HG02885 (cell line): ENCODE data around the gene SMAP2.

ENCODE experiments used
- ATAC-seq: cut with Tn5 transposase; IDR thresholded peaks from one replicate; pipeline ENCODE4 v1.9.1; 2021; ENCODE audit warnings: mild to moderate bottlenecking; ENCODE audit not compliant: unreplicated experiment, poor library complexity

The SMAP2 gene

GRCh38 chr1:40389322-40389803, 15.8 kb downstream of the SMAP2 start:
- no peak for ATAC-seq

DNA sequence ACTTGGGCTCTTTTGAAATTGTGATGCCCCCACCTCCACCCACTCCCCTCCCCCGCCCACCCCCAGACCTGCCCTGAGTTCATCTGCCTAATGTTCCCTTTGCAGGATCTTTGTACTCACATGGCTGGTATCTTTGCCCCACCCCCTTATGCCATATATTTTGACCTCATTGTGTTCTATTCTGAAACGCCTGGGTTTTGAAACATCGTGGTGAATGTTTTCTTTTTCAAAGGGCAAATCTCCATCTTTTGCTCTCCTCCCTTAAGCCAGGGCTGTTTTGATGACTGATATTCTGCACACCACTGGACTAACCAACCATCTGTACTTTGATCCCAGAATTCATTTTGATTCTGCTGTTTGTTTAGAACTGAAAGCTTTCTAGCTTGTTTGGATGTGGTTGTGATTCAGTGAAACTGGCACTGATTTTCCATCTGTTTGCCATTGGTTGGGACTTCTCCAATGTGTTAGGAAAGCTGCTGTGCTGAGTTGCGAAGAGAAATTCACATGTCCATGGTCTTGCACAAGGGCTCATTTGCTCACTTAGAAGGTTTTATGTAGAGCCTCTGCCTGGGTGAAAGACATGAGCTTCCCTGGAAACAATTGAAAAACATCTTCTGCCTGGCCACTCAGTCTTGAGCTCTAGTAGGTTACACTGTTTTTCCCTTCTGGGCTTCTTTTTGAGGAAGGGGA, 16.5 kb downstream of the SMAP2 start:
- no peak for ATAC-seq

DNA sequence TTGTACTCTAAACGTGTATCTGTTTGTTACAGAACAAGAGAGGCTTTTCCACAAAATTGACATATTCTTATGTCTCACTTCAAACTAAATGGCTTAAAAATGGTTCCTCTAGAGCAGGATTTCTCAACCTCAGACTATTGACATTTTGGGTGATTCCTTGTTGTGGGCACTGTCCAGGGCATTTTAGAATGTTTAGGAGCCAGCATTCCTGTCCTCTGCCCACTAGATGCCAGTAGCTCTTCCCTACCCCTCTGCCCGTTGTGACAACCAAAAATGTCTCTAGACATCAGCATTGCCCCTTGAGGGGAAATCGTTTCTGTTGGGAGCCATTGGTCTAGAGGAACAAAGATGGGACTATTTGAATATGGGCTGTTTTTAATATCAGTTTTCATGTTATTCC, 17.3 kb downstream of the SMAP2 start:
- no peak for ATAC-seq

DNA sequence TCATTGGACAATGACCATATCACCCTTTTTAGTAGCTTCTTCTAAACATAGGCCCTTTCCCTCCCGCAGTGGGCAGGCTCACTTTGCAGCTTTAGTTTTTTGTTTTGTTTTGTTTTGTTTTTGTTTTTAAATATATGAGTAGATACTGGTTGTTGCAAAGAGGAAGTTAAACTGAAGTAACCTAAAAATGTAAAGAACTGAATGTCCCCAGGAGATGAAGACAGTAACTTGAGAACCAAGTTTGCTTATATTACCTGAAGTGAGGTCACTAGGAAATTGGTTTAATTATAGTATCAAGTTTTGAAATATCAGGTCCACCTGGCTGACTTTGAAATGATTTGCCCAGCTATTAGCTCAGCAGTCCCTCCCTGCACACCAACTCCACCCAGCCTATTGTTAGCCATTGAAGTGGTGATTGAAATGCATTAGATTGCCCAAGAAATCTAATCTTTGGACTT, 18.2 kb downstream of the SMAP2 start:
- peak; percentile 48 for ATAC-seq

DNA sequence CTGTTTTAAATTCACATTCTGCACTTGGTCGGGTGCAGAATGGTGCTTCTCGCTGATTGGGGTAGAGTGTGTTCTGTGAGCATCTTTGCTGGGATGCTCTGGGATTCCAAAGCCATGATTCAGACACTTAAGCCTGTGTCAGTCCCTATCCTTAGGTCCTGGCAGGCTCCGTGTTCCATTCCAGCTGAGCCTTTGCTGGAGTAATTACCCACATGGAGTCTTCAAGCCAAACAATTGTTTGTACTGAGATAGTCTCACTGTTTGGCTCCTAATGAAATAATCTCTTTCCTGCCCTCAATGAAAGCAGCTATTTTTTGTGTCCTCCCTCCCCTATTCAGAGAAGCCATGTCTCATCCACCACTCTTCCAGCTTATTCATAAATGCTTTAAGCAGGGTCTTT, 18.7 kb downstream of the SMAP2 start:
- no peak for ATAC-seq

- ATAC-seq, result no peak
Observed at GRCh38 chr1:40393173-40393572, 19.6 kb downstream of the SMAP2 start.

DNA sequence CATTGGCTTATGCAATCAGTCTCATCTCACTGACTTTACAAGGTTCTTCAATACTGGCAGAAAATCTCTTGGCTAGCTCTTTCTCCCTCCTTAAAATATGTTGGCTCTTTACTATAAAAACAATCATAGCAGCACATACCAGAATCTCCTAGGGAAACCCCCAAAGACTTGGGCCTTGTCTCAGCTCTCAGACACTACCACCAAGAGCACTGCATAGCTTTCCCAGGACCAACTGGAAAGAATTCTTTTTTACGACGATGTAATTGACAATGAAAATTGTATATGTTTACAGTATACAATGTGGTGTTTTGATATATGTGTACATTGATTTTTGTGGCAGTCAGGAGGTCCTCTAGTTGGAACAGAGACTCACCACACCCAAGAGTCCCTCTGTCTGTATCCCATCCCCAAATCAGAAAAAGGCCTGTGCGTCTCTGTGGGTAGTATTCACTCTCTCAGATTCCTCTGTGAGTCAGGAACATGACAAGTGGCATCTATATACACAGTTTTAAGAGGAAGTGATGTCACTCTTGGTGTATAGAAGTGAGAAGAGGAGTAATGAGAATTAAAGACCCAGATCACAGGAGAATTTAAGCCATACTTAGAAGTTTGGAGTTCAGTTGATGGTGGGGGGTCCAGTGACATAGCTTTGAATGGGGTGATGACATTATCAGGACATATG, 21.1 kb downstream of the SMAP2 start:
- ATAC-seq, result no peak

GRCh38 chr1:40395190-40396175, 22.0 kb downstream of the SMAP2 start:
- no peak for ATAC-seq

DNA sequence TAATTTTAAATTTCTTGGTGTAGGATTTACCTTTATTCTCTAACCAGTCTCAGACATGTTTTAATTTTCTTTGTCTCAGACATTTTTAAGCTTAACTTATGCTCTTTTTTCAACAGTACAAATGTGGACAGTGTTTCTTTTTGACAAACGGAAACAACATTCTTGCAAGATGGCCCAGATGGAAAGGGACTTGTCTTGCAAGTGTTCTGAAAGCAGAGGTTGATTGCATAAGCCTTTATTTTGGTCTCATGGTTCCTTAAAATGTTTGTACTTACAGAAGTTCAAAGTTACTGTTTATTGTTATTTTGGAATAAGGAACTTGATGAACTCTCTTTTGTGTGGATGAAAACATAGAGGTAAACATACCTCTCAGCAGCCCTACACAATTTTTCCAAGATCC, 22.9 kb downstream of the SMAP2 start:
- ATAC-seq, result no peak

DNA sequence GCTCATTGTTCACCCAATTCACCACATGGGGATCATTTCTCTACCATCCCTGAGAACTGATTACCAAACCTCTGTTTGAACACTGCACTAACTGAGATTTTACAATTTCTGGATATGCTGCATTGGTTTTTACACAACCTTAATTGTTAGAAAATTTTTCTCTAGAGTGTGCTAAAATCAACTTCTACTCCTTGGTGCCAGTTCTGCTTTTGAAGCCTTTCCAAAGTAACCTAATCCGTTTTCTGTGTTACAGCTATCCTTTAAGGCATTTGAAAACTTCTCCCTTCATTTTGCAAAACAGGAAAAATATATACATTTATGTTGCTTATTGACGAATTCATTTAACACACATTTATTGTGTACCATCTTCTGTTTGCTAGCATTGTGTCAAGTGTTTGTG, 23.7 kb downstream of the SMAP2 start:
- ATAC-seq, result no peak

DNA sequence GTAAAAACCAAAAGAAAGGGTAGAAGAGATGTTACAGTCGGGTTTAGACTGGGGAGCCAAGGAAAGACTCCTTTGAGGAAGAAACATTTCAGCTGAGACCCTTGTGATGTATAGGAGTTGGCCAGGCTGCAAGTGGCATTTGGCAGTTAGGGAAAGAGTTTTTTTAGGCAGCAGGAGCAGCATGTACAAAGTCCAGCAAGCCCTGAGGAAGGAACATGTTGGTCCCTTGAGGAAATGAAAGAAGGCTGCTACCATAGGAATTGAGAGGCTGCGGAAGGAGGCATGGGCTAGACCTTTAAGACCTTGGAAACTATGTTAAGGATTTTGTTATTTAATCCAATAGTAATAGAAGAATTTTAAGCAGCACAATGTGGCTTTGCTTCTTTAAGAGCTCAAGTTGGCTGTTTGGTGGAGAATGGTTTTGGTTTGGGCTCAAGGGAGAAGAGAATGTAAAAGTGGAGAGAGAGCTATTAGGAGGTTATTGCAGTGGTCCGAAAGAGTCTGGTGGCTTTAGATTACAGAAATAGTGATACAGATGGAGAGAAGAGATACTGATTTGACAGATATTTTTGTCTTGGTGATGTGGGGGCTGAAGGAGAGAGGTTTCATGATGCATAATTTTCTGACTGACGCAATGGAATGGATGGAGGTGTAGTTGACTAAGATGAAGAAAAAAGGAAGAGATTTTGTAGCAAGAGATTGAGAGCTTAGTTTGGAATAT, 26.6 kb downstream of the SMAP2 start:
- peak; percentile 65 for ATAC-seq

GRCh38 chr1:40401473-40402201, 28.1 kb downstream of the SMAP2 start:
- ATAC-seq, result no peak

GRCh38 chr1:40404670-40405462, 31.3 kb downstream of the SMAP2 start:
- ATAC-seq, result no peak

- ATAC-seq, result no peak
Observed at GRCh38 chr1:40405812-40406211, 32.3 kb downstream of the SMAP2 start.

GRCh38 chr1:40407453-40407852, 33.9 kb downstream of the SMAP2 start:
- no peak for ATAC-seq

GRCh38 chr1:40409467-40409866, 35.9 kb downstream of the SMAP2 start:
- no peak for ATAC-seq

GRCh38 chr1:40411294-40411693, 37.8 kb downstream of the SMAP2 start:
- ATAC-seq, result no peak

GRCh38 chr1:40411843-40412242, 38.3 kb downstream of the SMAP2 start:
- no peak for ATAC-seq
